Measurements from ENCODE around the gene CYP24A1. TPM values are rescaled to one million over a fixed set of nuclear protein-coding genes. Genes with fewer than 3 reads are reported as not detected.

CYP24A1 gene
- total RNA-seq, 1 donor from 2014 or later = not detected

DNA sequence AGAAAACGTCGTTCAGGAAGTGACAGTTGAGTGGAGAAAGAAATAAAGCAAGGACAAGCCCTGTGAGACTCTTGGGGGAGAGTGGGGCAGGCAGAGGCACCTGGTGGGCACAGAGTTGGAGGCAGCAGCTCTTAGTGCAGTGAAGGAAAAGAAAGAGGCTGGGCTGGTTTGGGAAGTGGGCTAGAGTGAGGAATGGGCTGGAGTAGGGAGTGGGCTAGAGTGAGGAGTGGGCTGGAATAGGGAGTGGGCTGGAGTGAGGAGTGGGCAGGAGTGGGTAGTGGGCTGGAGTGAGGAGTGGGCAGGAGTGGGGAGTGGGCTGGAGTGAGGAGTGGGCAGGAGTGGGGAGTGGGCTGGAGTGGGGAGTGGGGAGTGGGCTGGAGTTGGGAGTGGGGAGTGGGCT, 59.7 kb downstream of the CYP24A1 start:
- no peak for DNase-seq (ENCODE audit: low spot score)
- H3K4me1 Mint-ChIP-seq (ENCODE audit: low read depth) = peaks cover 7% of the 10 kb centered on the region
- H3K36me3 Mint-ChIP-seq (ENCODE audit: low read depth) = no peaks in the 10 kb centered on the region
- H3K27me3 Mint-ChIP-seq (ENCODE audit: low read depth) = peaks cover 2% of the 10 kb centered on the region
- intact Hi-C loops (cut with micrococcal nuclease) = no loop called here
- H3K4me3 Mint-ChIP-seq (ENCODE audit: low read depth) = no peak overlapping the region
- no peak overlapping the region for H3K27ac Mint-ChIP-seq
- peaks cover 3% of the 10 kb centered on the region for H3K9me3 Mint-ChIP-seq

DNA sequence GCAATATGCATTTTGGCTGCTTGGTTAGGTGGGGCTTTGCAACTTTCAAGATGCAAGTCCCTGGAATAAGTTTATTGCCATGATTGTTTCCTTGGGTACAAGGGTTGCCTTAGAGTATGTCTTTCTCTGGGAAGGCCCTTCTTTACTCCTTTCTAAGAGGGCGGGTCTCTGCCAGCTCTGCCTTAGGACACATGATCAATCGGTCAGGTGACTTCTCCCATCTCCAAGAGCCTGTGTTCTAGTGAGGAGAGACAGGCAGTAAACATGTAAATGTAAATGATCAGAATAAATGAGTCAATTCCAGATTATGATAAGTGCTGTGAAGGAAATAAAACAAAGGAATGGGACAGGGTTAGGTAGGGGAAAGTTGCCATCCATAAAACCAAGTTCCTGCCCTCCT, 60.2 kb downstream of the CYP24A1 start:
- Mint-ChIP-seq H3K4me3 (ENCODE audit: low read depth) (no peak overlapping the region), H3K9me3 (peaks cover 3% of the 10 kb centered on the region), H3K27me3 (ENCODE audit: low read depth) (peaks cover 2% of the 10 kb centered on the region), H3K4me1 (ENCODE audit: low read depth) (peaks cover 7% of the 10 kb centered on the region), H3K27ac (no peak overlapping the region), H3K36me3 (ENCODE audit: low read depth) (no peaks in the 10 kb centered on the region)
- intact Hi-C loops (cut with micrococcal nuclease) = no loop called here
- DNase-seq (ENCODE audit: low spot score) = no peak

DNA sequence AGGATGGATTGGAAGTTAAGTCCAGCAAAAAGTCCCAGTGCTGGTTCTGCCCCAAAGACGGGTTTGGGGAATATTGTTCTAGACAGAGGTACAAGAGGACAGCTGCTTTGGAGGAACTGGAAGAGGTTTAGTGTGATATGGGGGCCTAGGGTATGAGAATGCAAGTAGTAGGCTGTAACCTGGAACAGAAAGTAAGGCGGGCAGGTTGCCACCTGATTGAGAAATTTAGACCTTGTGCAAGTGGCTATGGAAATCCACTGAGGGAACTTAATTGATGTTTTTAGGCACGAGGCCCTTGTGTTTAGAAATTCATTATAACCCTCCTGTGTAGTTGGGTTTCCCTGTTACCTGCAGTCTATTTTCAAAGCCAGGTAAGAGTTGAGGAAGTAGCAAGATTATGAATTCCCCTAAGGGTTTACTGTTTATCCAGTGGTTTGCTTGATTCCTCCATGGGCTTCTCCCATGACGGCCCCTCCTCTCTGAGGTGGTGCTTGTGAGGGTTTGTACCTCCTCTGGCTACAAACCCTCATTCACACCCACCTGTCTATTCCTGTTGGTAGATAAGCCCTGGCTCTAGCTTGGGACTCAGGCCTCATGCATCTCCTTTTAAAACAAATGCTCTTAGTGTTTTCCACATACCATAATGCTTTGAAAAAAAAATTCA, 61.4 kb downstream of the CYP24A1 start:
- no peak overlapping the region for H3K4me3 Mint-ChIP-seq (ENCODE audit: low read depth)
- no peak for DNase-seq (ENCODE audit: low spot score)
- peaks cover 3% of the 10 kb centered on the region for H3K9me3 Mint-ChIP-seq
- H3K36me3 Mint-ChIP-seq (ENCODE audit: low read depth) = no peaks in the 10 kb centered on the region
- H3K4me1 Mint-ChIP-seq (ENCODE audit: low read depth) = peaks cover 7% of the 10 kb centered on the region
- peaks cover 2% of the 10 kb centered on the region for H3K27me3 Mint-ChIP-seq (ENCODE audit: low read depth)
- intact Hi-C loops (cut with micrococcal nuclease) = no loop called here
- no peak overlapping the region for H3K27ac Mint-ChIP-seq

DNA sequence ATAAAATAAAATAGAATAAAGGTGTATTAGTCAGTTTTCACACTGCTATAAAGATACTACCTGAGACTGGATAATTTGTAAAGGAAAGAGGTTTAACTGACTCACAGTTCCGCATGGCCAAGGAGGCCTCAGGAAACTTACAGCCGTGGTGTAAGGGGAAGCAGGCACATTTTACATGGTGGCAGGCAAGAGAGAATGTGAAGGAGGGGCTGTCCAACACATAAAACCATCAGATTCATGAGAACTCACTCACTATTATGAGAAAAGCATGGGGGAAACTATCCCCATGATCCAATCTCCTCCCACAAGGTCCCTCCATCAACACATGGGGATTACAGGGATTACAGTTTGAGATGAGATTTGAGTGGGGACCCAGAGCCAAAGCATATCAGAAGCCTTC, 62.3 kb downstream of the CYP24A1 start:
- no peak overlapping the region for H3K27ac Mint-ChIP-seq
- H3K4me1 Mint-ChIP-seq (ENCODE audit: low read depth) = peaks cover 7% of the 10 kb centered on the region
- no peaks in the 10 kb centered on the region for H3K36me3 Mint-ChIP-seq (ENCODE audit: low read depth)
- peaks cover 2% of the 10 kb centered on the region for H3K27me3 Mint-ChIP-seq (ENCODE audit: low read depth)
- intact Hi-C loops (cut with micrococcal nuclease) = no loop called here
- H3K9me3 Mint-ChIP-seq = peaks cover 3% of the 10 kb centered on the region
- DNase-seq (ENCODE audit: low spot score) = no peak
- H3K4me3 Mint-ChIP-seq (ENCODE audit: low read depth) = no peak overlapping the region

DNA sequence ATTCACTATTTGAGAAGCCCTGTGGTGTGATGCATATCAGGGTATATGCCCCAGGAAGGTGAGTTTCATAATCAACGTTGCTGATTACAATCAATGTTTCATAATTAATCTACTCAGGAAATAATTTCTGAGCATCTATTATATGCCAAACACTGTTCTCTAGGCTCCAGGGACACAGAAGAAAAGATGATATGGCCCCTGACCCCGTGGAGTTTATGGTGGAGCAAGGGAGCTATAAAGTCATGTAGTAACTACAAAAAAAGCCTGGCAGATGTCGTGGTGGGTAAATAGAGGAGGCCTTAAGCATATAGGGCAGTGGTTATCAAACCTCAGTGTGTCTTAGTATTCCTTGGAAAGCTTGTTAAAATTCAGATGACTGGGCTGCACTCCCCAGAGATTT, 63.3 kb downstream of the CYP24A1 start:
- peaks cover 3% of the 10 kb centered on the region for H3K9me3 Mint-ChIP-seq
- intact Hi-C loops (cut with micrococcal nuclease) = no loop called here
- peaks cover 2% of the 10 kb centered on the region for H3K27me3 Mint-ChIP-seq (ENCODE audit: low read depth)
- H3K4me3 Mint-ChIP-seq (ENCODE audit: low read depth) = no peak overlapping the region
- H3K4me1 Mint-ChIP-seq (ENCODE audit: low read depth) = peaks cover 7% of the 10 kb centered on the region
- no peaks in the 10 kb centered on the region for H3K36me3 Mint-ChIP-seq (ENCODE audit: low read depth)
- no peak overlapping the region for H3K27ac Mint-ChIP-seq
- no peak for DNase-seq (ENCODE audit: low spot score)

DNA sequence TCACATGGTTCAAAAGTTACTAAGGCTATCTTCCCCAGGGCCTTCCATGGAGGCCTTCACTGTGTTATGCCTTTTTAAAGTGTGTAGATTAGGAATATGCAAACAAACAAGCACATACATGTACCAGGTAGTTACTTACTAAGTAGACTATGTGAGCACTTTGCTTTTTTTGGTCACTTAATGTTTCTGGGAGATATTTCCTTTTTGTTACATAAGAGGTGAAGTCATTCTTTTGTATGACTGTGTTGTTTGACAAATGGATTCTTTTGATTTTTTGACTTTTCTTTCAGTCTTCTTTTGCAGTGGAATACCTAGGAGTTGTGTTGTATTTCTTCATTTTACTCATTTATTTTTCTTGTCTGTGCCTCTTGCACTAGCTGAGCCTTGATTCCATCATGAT, 63.7 kb downstream of the CYP24A1 start:
- DNase-seq (ENCODE audit: low spot score) = no peak
- intact Hi-C loops (cut with micrococcal nuclease) = no loop called here
- peaks cover 9% of the 10 kb centered on the region for H3K4me1 Mint-ChIP-seq (ENCODE audit: low read depth)
- H3K27me3 Mint-ChIP-seq (ENCODE audit: low read depth) = peaks cover 4% of the 10 kb centered on the region
- H3K9me3 Mint-ChIP-seq = peaks cover 3% of the 10 kb centered on the region
- H3K27ac Mint-ChIP-seq = no peak overlapping the region
- no peak overlapping the region for H3K4me3 Mint-ChIP-seq (ENCODE audit: low read depth)
- no peaks in the 10 kb centered on the region for H3K36me3 Mint-ChIP-seq (ENCODE audit: low read depth)

DNA sequence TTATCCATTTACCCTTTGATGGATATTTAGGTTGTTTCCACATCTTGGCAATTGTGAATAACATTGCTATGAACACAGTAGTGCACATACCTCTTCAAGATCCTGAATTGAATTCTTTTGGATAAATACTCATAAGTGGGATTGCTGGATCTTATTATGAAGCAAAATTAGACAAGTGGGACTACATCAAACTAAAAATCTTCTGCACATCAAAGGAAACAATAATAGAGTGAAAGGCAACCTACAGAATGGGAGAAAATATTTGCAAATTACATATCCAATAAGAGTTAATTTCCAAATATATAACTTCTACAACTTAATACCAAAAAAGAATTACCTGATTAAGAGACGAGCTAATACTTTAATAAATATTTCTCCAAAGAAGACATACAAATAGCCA, 65.0 kb downstream of the CYP24A1 start:
- Mint-ChIP-seq H3K4me3 (ENCODE audit: low read depth) (no peak overlapping the region), H3K9me3 (peaks cover 3% of the 10 kb centered on the region), H3K27me3 (ENCODE audit: low read depth) (peaks cover 3% of the 10 kb centered on the region), H3K36me3 (ENCODE audit: low read depth) (no peaks in the 10 kb centered on the region), H3K27ac (no peak overlapping the region), H3K4me1 (ENCODE audit: low read depth) (peaks cover 10% of the 10 kb centered on the region)
- no peak for DNase-seq (ENCODE audit: low spot score)
- intact Hi-C loops (cut with micrococcal nuclease) = no loop called here

DNA sequence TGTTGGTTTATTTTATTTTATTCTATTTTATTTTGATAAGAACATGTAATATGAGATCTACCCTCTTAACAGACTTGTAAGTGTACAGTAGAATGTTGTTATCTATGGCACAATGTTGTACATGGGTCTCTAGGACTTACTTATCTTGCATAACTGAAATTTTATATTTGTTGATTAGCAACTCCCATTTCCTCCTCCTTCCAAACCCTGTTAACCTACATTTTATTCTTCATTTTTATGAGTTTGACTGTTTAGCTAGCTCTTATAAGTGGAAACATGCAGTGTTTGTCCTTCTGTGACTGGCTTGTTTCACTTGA, 65.5 kb downstream of the CYP24A1 start:
- Mint-ChIP-seq H3K9me3 (peaks cover 3% of the 10 kb centered on the region), H3K27ac (no peak overlapping the region), H3K27me3 (ENCODE audit: low read depth) (peaks cover 4% of the 10 kb centered on the region), H3K36me3 (ENCODE audit: low read depth) (no peaks in the 10 kb centered on the region), H3K4me1 (ENCODE audit: low read depth) (peaks cover 11% of the 10 kb centered on the region), H3K4me3 (ENCODE audit: low read depth) (no peak overlapping the region)
- intact Hi-C loops (cut with micrococcal nuclease) = no loop called here
- no peak for DNase-seq (ENCODE audit: low spot score)

DNA sequence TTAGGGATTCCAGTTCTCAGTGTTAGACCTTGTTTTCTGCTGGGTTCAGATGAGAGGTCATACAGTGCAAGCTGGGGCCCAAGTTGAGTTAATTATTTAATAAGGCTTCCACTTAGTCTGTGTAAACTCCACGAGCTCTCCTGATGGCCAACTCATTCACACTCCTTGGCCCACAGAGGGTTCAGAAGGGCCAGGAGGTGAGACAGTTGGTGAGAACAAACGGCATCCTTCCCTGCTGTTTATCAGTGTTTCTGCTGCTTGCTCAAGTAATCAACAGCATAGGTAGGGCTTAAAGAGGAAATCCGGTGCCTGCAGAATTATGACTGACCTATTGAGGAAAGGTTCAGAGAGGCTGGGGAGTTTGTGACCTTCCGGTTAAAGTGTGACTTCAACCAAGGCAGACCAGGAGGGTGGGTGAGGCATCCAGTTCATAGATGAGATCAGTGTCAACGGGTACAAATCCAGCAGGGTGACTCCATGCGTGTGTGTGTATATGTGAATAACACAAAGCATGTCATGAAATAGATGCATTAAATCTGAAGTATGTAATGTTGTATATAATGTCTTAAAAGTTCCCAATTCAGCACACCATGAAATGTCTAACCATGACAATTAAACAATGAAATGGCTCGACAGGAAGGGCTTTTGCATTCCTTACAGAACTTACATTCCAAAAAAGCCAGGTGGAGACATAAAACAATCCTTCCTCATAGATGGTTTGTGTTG, 66.0 kb downstream of the CYP24A1 start:
- Mint-ChIP-seq H3K4me1 (ENCODE audit: low read depth) (peaks cover 11% of the 10 kb centered on the region), H3K27me3 (ENCODE audit: low read depth) (peaks cover 5% of the 10 kb centered on the region), H3K4me3 (ENCODE audit: low read depth) (no peak overlapping the region), H3K27ac (no peak overlapping the region), H3K36me3 (ENCODE audit: low read depth) (no peaks in the 10 kb centered on the region), H3K9me3 (peaks cover 3% of the 10 kb centered on the region)
- DNase-seq (ENCODE audit: low spot score) = no peak
- intact Hi-C loops (cut with micrococcal nuclease) = no loop called here

DNA sequence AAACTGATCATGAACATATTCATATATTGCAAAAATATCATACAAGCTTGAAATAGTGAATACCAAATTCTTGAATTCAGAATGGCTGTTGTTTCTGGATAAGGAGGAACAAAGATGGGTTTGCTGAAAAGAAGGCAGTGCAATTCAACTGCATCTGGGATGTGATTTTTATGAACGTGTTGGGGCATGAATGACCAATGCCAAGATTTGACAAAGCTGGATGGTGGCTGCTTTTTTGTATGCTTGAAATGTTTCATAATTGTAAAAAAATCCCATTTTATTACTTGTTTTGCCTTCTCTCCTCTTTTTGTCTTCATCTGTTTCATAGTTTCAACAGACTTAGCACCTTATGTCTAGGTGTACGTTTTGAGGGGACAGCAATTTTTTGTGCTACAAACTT, 66.6 kb downstream of the CYP24A1 start:
- H3K27ac Mint-ChIP-seq = no peak overlapping the region
- H3K36me3 Mint-ChIP-seq (ENCODE audit: low read depth) = no peaks in the 10 kb centered on the region
- H3K4me3 Mint-ChIP-seq (ENCODE audit: low read depth) = no peak overlapping the region
- no peak for DNase-seq (ENCODE audit: low spot score)
- intact Hi-C loops (cut with micrococcal nuclease) = no loop called here
- H3K4me1 Mint-ChIP-seq (ENCODE audit: low read depth) = peaks cover 11% of the 10 kb centered on the region
- peaks cover 5% of the 10 kb centered on the region for H3K27me3 Mint-ChIP-seq (ENCODE audit: low read depth)
- H3K9me3 Mint-ChIP-seq = peaks cover 3% of the 10 kb centered on the region

DNA sequence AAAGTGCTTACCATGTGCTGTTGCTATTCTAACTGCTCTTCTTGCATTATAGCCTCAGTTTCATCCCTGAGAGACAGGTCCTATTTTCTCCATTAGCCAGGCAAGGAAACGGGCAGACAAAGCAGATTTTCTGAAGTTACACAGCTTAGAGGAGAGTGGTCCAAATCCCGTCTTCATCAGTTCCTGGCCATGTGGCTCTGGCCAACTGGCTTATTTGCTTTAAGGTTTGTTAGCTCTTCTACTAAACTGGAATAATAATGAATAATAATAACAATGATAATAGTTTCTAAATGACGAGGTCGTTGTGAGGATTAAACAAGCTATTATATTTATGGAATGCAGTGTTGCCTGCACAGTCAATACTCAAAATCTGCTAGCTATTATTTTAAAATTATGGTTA, 67.6 kb downstream of the CYP24A1 start:
- peaks cover 11% of the 10 kb centered on the region for H3K4me1 Mint-ChIP-seq (ENCODE audit: low read depth)
- H3K27me3 Mint-ChIP-seq (ENCODE audit: low read depth) = peaks cover 5% of the 10 kb centered on the region
- no peaks in the 10 kb centered on the region for H3K36me3 Mint-ChIP-seq (ENCODE audit: low read depth)
- H3K9me3 Mint-ChIP-seq = no peaks in the 10 kb centered on the region
- intact Hi-C loops (cut with micrococcal nuclease) = no loop called here
- no peak overlapping the region for H3K4me3 Mint-ChIP-seq (ENCODE audit: low read depth)
- DNase-seq (ENCODE audit: low spot score) = no peak
- no peak overlapping the region for H3K27ac Mint-ChIP-seq

DNA sequence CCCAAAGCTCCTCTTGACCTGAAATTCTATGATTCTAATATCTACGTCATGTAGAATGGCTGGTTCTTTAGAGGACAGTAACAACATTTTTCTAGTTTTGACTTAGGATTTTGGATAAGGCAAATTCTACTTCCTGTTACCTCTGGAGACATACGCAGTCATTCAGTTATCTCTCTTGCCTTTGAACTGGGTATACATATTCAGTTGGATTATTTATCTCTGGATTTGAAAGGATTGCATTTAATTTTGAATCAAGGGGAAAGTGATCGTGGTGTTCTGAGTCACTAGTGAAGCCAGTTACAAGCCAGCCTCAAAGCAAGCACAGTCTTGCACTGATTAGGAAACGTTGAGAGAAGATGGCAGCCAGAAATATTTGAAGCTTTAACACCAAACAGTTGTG, 68.1 kb downstream of the CYP24A1 start:
- no peak for DNase-seq (ENCODE audit: low spot score)
- H3K27me3 Mint-ChIP-seq (ENCODE audit: low read depth) = peaks cover 5% of the 10 kb centered on the region
- H3K9me3 Mint-ChIP-seq = no peaks in the 10 kb centered on the region
- no peak overlapping the region for H3K27ac Mint-ChIP-seq
- H3K4me1 Mint-ChIP-seq (ENCODE audit: low read depth) = peaks cover 11% of the 10 kb centered on the region
- no peaks in the 10 kb centered on the region for H3K36me3 Mint-ChIP-seq (ENCODE audit: low read depth)
- H3K4me3 Mint-ChIP-seq (ENCODE audit: low read depth) = no peak overlapping the region
- intact Hi-C loops (cut with micrococcal nuclease) = no loop called here

DNA sequence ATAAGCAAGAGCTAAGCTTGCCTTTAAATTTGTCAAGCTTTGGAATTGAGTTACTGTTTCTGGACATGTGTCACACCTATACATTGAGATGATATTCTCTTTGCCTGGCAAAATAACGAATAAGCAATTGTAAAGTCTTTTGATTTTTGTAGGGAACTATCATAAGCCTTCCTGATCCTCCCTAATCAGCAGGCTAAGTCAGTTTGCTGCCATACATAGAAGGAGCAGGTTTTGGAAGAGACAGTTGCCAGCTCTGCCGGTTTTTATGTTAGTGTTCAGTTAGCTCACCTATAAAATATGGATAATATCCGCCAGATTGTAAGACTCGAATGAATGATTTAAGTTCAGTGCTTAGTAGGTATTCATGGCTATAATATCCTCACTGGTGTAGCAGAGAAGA, 69.0 kb downstream of the CYP24A1 start:
- no peak overlapping the region for H3K4me3 Mint-ChIP-seq (ENCODE audit: low read depth)
- DNase-seq (ENCODE audit: low spot score) = no peak
- intact Hi-C loops (cut with micrococcal nuclease) = no loop called here
- H3K36me3 Mint-ChIP-seq (ENCODE audit: low read depth) = no peaks in the 10 kb centered on the region
- H3K27ac Mint-ChIP-seq = no peak overlapping the region
- peaks cover 5% of the 10 kb centered on the region for H3K27me3 Mint-ChIP-seq (ENCODE audit: low read depth)
- H3K9me3 Mint-ChIP-seq = no peaks in the 10 kb centered on the region
- peaks cover 5% of the 10 kb centered on the region for H3K4me1 Mint-ChIP-seq (ENCODE audit: low read depth)

All from activated T-helper 2 cell treated with anti-CD3 and anti-CD28 coated beads, Interferon-gamma antibody, Interleukin-2, Interleukin-4, amounts not matched to agents 10 μg/mL and 5 μg/mL and 100 μg/mL, durations not matched to agents 14 hours and 24 hours and 36 hours (primary cell).